ENCODE results near the gene EPB41L4A. TPM values are rescaled to one million over a fixed set of nuclear protein-coding genes. Genes with fewer than 3 reads are reported as not detected.

The EPB41L4A gene
- polyA plus RNA-seq, 3 donors: 2.9 to 9.0 (median 6.1) TPM

DNA sequence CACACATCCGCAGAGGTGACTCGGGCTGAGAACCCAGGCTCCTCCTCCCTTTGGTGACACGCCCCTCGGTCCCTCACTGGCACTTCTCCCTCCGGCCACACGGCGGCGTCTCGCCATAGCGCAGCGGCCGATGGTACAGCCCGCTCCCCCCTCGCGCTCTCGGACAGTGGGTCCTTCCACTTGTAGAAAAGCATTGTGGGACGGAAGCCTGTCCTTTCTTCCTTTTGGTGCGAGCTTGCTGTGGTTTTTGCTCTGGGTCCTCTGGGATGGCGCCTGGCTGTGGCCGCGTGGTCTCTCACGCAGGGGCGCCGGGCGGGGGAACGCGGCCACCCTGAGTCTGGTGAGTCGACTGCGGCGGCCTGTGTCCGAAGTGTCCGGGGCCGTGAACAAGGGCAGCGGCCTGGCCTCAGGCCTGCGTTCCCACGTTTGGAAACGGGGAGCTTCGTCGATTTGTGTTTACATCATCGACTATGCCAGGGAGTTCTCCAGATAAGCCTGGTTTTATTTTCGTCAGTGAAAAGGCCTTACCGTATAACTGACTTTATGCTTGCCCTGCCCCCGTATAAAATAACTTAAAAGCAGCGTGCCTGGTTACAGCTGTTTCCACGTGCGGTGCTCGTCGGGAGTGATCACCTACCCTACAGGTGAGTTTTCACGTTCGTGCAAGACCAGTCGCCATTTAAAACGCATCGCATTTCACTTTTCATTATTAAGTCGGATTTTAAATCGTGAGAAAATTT is 258.3 kb downstream of the EPB41L4A start:
- WGBS, 3 donors: 0% methylated on average over 55 of the region's 55 CpGs

DNA sequence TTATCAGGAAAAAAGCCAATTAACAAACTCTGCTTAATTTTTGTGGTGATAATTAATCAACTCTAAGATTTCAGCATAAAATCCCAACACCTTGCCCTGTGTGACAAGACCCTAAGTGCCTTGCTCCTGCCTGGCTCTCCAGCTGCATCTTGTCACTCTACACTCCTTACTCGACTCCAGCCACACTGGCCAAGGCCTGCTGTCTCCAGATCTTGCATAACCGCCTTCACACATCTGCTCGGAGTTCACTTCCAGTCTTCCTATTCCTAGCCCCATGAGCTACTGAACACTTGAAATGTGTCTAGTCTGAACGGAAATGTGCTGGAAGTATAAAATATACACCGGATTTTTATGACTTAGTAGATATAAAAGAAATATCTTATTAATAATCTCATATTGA is 259.6 kb downstream of the EPB41L4A start:
- no peak overlapping the region for H3K27ac ChIP-seq (ENCODE audit: low read depth, low read length)
- WGBS, 3 donors: 57 to 73% (median 57%) methylated on average over 5 of the region's 5 CpGs

More for the DNA sequence above, 258.3 kb downstream of the EPB41L4A start:
- no peak overlapping the region for H3K27ac ChIP-seq (ENCODE audit: low read depth, low read length)

DNA sequence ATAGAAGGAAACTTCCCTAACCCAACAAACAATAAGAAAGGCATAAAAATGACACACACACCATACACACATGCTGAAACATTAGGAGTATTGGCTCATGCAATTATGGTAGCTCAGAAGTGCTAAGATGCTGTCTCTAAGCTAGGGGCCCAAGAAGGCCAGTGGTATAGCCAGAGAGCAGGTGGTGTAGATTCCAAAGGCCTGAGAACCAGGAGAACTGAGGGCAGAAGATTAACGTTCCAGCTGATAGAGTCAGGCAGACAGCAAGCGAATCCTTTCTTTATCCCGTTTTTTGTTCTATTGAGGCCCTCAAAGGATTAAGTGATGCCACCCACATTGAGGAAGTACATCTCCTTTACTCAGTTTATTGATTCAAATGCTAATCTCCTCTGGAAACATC is 262.9 kb downstream of the EPB41L4A start:
- H3K27ac ChIP-seq (ENCODE audit: low read depth, low read length): no peak overlapping the region
- WGBS, 3 donors: 83 to 93% (median 84%) methylated on average over 3 of the region's 3 CpGs

DNA sequence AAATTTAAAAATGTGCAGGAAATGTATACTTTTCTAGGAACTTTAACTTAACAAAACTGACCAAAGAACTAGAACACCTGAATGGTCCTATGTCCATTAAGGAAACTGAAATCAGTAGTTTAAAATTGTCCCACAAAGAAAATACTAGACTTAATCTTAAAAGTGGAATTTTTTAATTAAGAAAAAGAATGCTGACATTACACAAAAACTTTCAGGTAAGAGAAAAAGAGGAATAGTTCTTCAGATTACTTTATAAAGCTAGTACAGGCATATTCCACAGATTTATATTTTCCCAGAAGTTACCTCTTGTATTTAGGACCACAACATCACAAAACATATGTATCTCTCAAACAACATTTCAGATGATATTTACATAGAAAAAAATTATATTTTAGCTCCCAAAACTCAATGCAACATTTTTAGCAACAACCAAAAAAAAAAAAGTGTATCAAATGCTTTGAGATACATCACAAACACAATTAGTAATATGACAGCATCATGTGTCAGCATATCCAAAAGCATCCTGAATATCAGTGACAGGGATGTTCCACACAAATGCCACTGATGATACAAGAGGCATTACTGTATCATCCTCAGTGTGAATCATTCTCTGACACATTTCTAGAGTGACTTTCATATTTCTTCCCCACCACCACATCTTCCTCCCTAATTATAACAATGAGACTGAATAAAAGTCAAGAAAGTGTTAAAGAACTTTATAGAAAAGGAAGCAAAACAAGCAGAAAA is 264.0 kb downstream of the EPB41L4A start:
- no peak overlapping the region for H3K27ac ChIP-seq (ENCODE audit: low read depth, low read length)

DNA sequence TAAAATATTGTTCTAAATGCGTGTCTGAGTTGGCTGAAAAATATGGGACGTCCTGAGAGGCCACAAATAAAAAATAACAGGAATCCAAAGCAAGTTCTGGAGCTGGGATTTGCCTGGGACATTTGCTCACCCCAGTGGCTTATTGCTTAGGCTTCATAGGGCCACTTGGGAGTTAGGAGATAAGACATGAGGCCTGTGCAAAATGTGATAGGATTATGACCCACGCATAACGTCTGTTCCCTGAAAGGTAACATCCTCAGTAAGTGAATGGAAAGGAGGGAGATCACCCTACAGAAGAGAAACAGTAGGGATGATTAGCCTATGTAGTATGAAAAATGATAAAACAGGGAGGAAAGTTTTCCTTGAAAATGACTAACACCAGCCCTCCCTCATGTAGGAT is 269.4 kb downstream of the EPB41L4A start:
- H3K27ac ChIP-seq (ENCODE audit: low read depth, low read length): no peak overlapping the region
- WGBS, 3 donors: 85 to 90% (median 87%) methylated on average over 4 of the region's 4 CpGs

DNA sequence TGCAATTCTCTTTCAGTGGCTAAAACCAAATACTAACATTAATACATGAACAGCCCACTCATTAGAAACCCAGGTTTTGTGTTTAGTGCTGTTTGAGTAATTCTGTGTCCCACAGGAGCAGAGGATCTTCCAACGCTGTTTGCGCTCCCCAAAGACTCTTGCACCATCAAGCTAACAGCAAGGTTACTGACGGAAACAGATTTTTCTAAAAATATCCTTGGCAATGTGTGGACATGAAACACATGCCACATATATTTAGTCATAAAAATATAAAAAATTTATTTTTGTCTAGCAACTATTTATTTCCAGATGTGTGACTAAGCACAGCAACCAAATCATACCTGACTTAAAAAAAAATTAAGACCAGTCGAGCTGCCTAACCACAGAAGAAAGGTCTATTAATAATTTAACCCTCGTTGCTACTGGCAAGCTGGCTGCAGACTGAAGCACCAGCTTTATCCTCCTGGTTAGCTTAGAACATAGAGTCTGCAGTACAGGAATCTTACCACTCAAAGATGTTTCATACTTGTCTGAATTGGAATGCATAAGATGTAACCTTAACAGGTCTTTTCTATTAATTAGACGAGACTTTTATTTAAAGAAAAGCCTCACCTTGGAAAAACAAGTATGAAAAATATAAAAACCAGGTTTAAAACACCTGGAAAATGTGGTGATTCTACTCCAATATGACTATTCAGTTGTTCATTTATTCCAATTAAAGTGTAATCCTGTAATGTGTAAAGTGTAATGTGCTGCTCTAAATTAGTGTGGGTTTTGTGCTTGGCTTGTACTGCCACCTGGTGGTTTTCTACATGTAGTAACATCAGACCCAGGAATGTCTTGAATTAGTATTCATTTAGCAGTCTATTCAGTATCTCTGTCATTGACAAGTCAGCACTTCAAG is 272.5 kb downstream of the EPB41L4A start:
- WGBS, 3 donors: 28 to 63% (median 39%) methylated on average over 6 of the region's 6 CpGs
- no peak overlapping the region for H3K27ac ChIP-seq (ENCODE audit: low read depth, low read length)

DNA sequence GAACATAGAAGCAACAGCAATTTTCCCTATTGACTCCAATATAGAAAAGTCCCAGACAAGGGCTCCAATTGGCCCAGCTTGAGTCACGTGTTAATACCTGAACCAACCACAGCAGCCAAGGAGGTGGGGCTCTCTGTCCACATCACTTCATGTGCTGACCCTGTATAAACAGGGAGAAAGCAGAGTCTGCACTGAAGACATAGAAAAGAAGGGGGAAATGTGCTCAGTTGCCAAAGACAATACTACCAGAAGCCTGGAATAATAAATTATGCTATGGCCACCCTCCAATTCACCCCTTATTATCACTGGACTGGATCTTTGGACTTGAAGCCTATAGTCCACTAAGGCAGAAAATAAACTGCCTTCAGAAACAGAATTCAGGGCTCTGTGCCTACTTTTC is 275.4 kb downstream of the EPB41L4A start:
- no peak overlapping the region for H3K27ac ChIP-seq (ENCODE audit: low read depth, low read length)
- WGBS, 3 donors: 61 to 89% (median 88%) methylated on average over 1 of the region's 1 CpG

DNA sequence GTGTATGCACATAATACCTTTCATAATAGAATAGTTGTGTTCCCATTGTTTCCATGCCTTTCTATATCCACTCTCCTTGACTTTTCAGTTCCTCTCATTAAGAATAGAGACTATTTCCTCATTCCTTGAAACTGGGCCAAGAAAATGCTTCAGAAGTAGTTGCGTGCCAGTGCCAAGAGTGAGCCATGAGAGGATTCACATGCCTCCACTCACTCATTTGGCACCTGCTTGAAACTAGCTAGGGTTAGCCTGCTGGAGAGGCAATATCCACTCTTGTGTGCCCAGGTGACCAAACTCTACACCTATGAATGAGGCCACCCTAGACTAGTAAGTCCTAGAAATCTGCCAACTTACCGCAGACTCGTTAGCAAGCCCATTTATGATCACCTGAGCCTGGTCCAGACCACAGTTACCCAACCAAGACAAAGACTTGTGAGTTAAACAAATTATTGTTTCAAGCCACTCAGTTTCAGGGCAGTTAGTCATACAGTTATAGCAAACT is 276.3 kb downstream of the EPB41L4A start:
- WGBS, 3 donors: 46 to 72% (median 71%) methylated on average over 3 of the region's 3 CpGs
- no peak overlapping the region for H3K27ac ChIP-seq (ENCODE audit: low read depth, low read length)

DNA sequence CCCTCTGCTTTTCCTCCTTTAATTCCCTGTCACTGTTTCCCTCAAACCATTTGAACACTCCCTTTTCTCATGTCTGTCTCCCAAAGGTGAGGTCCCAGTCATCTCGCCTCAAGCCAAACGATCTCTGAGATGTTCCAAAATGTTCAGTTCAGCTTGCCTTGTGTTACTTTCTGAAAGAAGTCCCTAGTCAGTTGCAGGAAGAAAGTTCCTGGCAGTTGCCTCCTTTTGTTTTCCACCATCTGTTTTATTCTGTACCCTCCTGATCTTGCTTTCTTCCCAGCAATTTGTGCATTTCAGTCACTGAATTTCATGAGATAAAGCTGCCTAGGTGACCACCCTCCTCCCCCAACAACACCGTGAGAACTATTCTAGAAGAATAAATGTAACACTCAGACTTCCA is 277.5 kb downstream of the EPB41L4A start:
- no peak overlapping the region for H3K27ac ChIP-seq (ENCODE audit: low read depth, low read length)
- 91 to 94% (median 94%) methylated on average over 3 of the region's 3 CpGs for WGBS, 3 donors

DNA sequence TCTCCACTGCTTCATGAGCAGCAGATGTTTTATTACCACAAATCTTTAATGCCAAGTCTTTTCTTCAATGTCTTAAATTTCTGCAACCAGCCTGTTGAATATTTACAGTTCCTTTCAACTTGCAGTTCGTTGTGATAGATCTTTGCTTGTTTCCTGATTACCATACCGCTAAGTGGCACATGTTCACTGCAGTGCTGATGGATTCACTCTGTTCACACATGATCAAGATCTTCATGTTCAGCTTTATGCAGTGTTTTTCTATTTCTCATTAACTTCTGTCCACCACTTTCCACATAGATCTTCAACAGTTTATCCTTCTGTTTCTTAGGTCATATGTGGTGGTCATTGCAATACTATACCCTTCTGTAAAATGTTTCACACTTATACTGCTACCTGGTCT is 280.6 kb downstream of the EPB41L4A start:
- 55 to 80% (median 64%) methylated on average over 2 of the region's 2 CpGs for WGBS, 3 donors
- no peak overlapping the region for H3K27ac ChIP-seq (ENCODE audit: low read depth, low read length)

DNA sequence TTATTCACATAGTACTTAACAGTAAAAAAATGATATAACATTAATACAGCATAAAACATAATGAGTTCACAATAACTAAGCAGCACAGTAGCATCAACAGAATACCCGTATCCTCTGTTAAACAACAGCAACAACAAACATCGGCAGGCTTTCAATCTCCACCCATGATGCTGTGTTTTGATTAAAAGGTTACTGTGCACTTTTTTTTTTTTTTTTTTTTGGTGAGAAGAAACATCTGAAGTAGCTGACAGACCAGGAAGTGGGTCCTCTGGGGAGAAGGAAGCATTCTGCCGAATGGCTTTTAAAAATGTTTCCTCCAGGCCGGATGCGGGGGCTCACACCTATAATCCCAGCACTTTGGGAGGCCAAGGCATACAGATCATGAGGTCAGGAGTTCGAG is 282.3 kb downstream of the EPB41L4A start:
- H3K27ac ChIP-seq (ENCODE audit: low read depth, low read length): no peak overlapping the region
- WGBS, 3 donors: 35 to 64% (median 43%) methylated on average over 6 of the region's 6 CpGs

DNA sequence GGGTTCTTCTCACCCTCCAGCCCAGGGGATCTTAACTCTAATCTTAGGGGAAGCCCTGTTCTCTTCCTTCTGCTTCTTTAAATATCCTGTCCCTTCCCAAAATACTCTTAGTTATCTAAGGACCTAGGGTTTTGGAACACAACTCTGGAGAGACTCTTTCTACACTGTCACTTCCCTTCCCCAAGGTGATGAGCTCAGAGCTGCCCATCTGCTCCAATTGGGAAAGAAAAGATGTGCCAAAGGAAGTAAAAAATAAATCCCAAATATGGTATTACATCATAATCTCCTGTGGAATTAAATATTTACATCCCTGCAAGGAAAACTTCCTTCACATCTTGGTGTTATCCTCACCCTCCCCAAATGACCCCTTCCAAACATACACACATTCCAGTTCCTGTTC is 291.2 kb downstream of the EPB41L4A start:
- H3K27ac ChIP-seq (ENCODE audit: low read depth, low read length): no peak overlapping the region

DNA sequence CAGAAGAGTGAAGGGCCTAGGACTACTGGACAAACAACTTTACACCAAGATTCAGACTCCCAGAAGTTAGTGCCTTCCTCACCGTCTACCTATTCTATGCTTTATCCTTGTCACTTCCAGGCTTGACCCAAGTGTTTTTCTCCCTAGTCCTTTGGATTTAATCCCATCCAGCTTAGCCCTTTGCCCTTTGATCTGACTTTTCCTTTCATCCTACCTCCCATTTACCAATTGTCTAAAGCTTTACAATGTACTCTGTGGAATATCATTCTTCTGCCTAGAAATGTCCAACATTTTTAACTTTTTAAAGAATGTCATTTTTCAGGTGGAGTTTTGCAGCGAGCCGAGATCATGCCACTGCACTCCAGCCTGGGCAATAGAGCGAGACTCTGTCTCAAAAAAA is 292.1 kb downstream of the EPB41L4A start:
- WGBS, 3 donors: 90 to 95% (median 93%) methylated on average over 4 of the region's 4 CpGs
- H3K27ac ChIP-seq (ENCODE audit: low read depth, low read length): no peak overlapping the region

DNA sequence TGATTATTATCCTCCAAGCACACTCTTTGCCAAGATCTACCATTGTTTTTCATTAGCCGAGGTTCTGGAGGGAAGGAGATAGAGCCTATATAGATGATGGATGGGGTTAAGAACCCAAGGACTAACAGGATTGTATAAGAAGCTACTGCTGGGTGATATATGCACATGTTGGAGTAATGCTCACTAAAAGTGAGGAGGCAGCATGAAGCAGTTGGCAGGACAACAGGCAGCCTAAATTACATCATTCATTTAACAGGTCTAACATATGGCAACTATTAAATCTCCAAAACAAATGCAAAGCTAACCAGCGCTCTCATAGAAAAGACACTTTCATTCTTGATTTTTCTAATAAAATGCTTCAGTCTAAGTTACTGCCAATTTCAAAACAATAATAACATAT is 293.2 kb downstream of the EPB41L4A start:
- 84 to 93% (median 89%) methylated on average over 2 of the region's 2 CpGs for WGBS, 3 donors
- no peak overlapping the region for H3K27ac ChIP-seq (ENCODE audit: low read depth, low read length)

DNA sequence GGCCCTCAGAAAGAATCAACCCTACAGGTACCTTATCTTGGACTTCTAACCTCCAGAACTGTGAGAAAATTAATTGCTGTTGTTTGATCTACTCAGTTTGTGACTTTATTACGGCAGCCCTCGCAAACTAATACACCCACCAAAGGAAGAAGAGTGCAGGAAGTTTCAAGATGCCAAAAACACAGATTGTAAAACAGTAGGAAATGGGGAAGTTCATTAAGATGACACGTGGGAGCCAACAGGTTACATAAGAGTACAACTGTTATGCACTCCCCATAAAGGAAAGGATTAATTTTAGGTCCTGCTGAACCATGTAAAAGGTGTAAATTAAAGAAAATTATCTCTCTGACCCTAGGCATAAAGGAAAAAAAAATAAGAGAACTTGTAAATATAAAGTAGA is 294.3 kb downstream of the EPB41L4A start:
- WGBS, 3 donors: 29 to 66% (median 43%) methylated on average over 3 of the region's 3 CpGs
- H3K27ac ChIP-seq (ENCODE audit: low read depth, low read length): no peak overlapping the region

DNA sequence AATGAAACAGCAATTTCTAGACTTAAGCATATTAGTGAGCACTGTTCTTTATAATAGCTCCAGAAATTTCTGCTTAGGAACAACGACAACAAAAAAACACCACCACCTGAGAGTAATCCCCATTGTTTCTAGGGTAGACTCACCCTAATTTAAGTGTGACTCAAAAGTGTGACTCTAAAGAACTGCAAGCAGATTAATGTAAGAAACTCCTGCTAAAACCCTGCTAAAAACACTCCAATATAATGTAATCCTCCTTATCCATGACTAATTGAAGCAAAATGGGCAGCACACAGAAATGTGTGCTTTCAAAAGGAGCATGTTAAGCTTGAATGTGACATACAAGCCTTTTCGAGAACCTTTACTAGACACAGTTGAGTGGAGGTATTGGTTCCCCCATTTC is 296.0 kb downstream of the EPB41L4A start:
- no peak overlapping the region for H3K27ac ChIP-seq (ENCODE audit: low read depth, low read length)
- WGBS, 3 donors: 84 to 95% (median 88%) methylated on average over 2 of the region's 2 CpGs

DNA sequence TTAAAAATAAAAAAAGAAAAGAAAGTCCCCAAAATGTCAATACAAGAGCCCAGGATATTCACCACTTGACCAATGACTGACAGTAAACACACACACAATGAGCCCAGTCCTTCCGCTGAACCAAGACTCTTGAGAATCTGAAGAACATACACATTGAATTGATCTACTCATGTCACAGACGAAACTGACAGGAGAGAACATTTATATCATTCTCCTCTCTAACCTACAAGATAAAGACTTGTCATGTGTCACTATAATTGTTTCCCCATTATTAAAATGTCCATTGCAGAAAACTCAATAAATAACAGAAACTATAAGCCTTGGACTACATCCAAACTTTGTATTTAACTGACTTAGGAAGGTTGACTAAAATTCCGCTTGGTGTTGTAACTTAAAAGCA is 296.7 kb downstream of the EPB41L4A start:
- 92 to 94% (median 94%) methylated on average over 3 of the region's 3 CpGs for WGBS, 3 donors
- no peak overlapping the region for H3K27ac ChIP-seq (ENCODE audit: low read depth, low read length)

DNA sequence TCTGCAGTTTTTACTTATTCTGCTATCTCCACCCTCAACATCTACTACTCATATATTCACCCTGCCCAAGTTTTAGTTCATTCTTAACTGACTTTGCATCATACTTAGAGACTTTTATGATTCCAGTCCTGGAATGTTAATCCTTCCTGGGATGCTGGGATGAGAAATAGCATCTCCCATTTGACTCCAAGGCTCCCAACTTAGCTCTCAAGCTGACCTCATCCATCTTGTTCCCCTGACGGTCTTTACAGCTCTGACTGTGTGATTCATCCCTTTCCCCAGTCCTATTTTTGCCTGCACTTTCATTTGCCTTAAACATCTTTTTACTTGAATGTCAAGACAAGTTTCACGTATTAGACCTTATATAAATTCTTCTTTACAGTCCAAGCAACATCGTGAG is 297.8 kb downstream of the EPB41L4A start:
- WGBS, 3 donors: 85 to 90% (median 87%) methylated on average over 3 of the region's 3 CpGs
- no peak overlapping the region for H3K27ac ChIP-seq (ENCODE audit: low read depth, low read length)

DNA sequence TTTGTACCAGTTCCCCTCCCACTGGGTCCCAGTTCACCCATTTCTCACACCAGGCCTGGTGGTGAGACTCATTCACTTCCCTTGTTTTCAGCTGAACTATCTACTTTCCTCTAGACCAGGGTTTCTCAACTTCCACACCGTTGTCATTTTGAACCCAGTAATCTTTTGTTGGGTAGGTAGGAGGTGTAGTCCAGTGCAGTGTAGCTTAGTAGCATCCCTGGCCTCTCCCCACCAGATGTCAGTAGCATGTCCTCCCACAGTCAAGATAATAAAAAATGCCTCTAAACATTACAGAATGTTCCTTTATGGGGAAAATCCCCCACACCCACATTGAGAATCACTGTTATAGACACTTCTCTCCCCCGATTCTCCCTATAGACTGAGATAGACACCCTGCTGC is 299.1 kb downstream of the EPB41L4A start:
- 70 to 91% (median 89%) methylated on average over 2 of the region's 2 CpGs for WGBS, 3 donors

More for the DNA sequence above, 299.1 kb downstream of the EPB41L4A start:
- H3K27ac ChIP-seq (ENCODE audit: low read depth, low read length): no peak overlapping the region

All from adipose tissue (tissue), 3 donors.